Posterior vena cava (tissue), 2 donors: ENCODE results near the gene RIPOR3. TPM values are rescaled to one million over a fixed set of nuclear protein-coding genes. Genes with fewer than 3 reads are reported as not detected.
"Not testable (repeated sequence)": the region's sequence is repeated elsewhere in the genome, so short reads cannot be mapped to it uniquely, and the experiment has no call there.

ENCODE experiments used
- DNase-seq: peaks from one replicate; pipeline ENCODE4 v3.0.0-alpha.2; 2020; ENCODE audit warnings: low spot score
- intact Hi-C, 2 donors: fragments of 100-400 bp; cut with DNase I; formaldehyde crosslinking; loops; one replicate each; pipeline versions ENCODE4 v1.14.1 to v1.14.2; 2022 to 2023
- total RNA-seq, 2 donors: library from RNA; stranded (reverse); fragmentation: NEBNext Ultra II Directional; extraction: Animal tissue kit (Norgen Biotek cat#: 25700); gene quantifications; one replicate each; pipeline ENCODE4 v1.2.1, GENCODE V29; 2021
- donor health status: DM: yes; HTN: yes; CAD: no.
- donor health status: DM: yes; HTN: yes; CAD: no.

RIPOR3 gene
- total RNA-seq, 2 donors from 2014 or later, result 10.6 to 11.2 TPM

- no peak for DNase-seq
- intact Hi-C loops, result loop anchor here in 1 of 2 donors (10.0 kb wide), 1 partner anchor 116 kb away; no protein-coding TSS in a partner anchor
Measured at GRCh38 chr20:50628332-50628731, 63.0 kb downstream of the RIPOR3 start.

GRCh38 chr20:50627747-50628146 is 63.6 kb downstream of the RIPOR3 start:
- intact Hi-C loops, result loop anchor here in 1 of 2 donors (10.0 kb wide), 1 partner anchor 117 kb away; no protein-coding TSS in a partner anchor

GRCh38 chr20:50625986-50626677 is 65.2 kb downstream of the RIPOR3 start:
- intact Hi-C loops, result loop anchor here in 1 of 2 donors (10.0 kb wide), 1 partner anchor 119 kb away; no protein-coding TSS in a partner anchor
- no peak for DNase-seq

More at GRCh38 chr20:50627747-50628146, 63.6 kb downstream of the RIPOR3 start:
- DNase-seq, result no peak

- intact Hi-C loops, result loop anchor here in 1 of 2 donors (10.0 kb wide), 1 partner anchor 120 kb away; no protein-coding TSS in a partner anchor
- DNase-seq, result no peak
Measured at GRCh38 chr20:50624351-50625016, 66.9 kb downstream of the RIPOR3 start.

- intact Hi-C loops, result loop anchor here in 1 of 2 donors (10.0 kb wide), 1 partner anchor 124 kb away; no protein-coding TSS in a partner anchor
- DNase-seq, result no peak
Measured at GRCh38 chr20:50621068-50621665, 70.2 kb downstream of the RIPOR3 start.

GRCh38 chr20:50620459-50620858 is 70.9 kb downstream of the RIPOR3 start:
- not testable (repeated sequence) for DNase-seq
- intact Hi-C loops, result loop anchor here in 1 of 2 donors (10.0 kb wide), 1 partner anchor 124 kb away; no protein-coding TSS in a partner anchor

- intact Hi-C loops, result loop anchor here in 1 of 2 donors (10.0 kb wide), 1 partner anchor 1706 kb away; no protein-coding TSS in a partner anchor
- DNase-seq, result no peak
Measured at GRCh38 chr20:50618537-50618936, 72.8 kb downstream of the RIPOR3 start.

GRCh38 chr20:50617022-50617421 is 74.3 kb downstream of the RIPOR3 start:
- intact Hi-C loops, result loop anchor here in 1 of 2 donors (10.0 kb wide), 1 partner anchor 1708 kb away; no protein-coding TSS in a partner anchor
- DNase-seq, result no peak

GRCh38 chr20:50615407-50615806 is 75.9 kb downstream of the RIPOR3 start:
- intact Hi-C loops, result loop anchor here in 1 of 2 donors (10.0 kb wide), 1 partner anchor 1709 kb away; no protein-coding TSS in a partner anchor
- DNase-seq, result no peak

- intact Hi-C loops, result loop anchor here in 1 of 2 donors (10.0 kb wide), 1 partner anchor 1711 kb away; no protein-coding TSS in a partner anchor
- no peak for DNase-seq
Measured at GRCh38 chr20:50613438-50614169, 77.7 kb downstream of the RIPOR3 start.

- DNase-seq, result no peak
- intact Hi-C loops, result loop anchor here in 1 of 2 donors (10.0 kb wide), 1 partner anchor 1714 kb away; no protein-coding TSS in a partner anchor
Measured at GRCh38 chr20:50611128-50611810, 80.1 kb downstream of the RIPOR3 start.

- no peak for DNase-seq
- intact Hi-C loops, result loop anchor here in 1 of 2 donors (10.0 kb wide), 1 partner anchor 1715 kb away; no protein-coding TSS in a partner anchor
Measured at GRCh38 chr20:50610212-50610718, 81.1 kb downstream of the RIPOR3 start.

- DNase-seq, result no peak
- intact Hi-C loops, result no loop called here
Measured at GRCh38 chr20:50609438-50609989, 81.8 kb downstream of the RIPOR3 start.

GRCh38 chr20:50608750-50609104 is 82.6 kb downstream of the RIPOR3 start:
- no peak for DNase-seq
- intact Hi-C loops, result no loop called here

GRCh38 chr20:50607850-50608749 is 83.2 kb downstream of the RIPOR3 start:
- DNase-seq, result no peak
- intact Hi-C loops, result no loop called here

- no peak for DNase-seq
- intact Hi-C loops, result no loop called here
Measured at GRCh38 chr20:50607436-50607835, 83.9 kb downstream of the RIPOR3 start.

GRCh38 chr20:50605136-50605535 is 86.2 kb downstream of the RIPOR3 start:
- intact Hi-C loops, result no loop called here
- DNase-seq, result no peak
